Adrenal gland (tissue), 12 donors: Measurements from ENCODE around the gene FAH. TPM values are rescaled to one million over a fixed set of nuclear protein-coding genes. Genes with fewer than 3 reads are reported as not detected.
"Not testable (repeated sequence)": the region's sequence is repeated elsewhere in the genome, so short reads cannot be mapped to it uniquely, and the experiment has no call there.

Experiments used
- DNase-seq, 7 donors: peaks; one replicate each; pipeline ENCODE4 v3.0.0-alpha.2; 2019 to 2020
- H3K27ac ChIP-seq, 5 donors: fragments of 200-600 bp; sonication (generic) in 4 of 5; 1 replicate in 3 of 5; 2 replicates in 2 of 5; pipeline versions ENCODE4 v1.5.1 to v1.8.0; 2016 to 2020; ENCODE audit warnings: mild to moderate bottlenecking in 1 of 5
- H3K27me3 ChIP-seq: fragments of 200-600 bp; 2 replicates; pipeline ENCODE4 v1.8.0; 2021
- H3K36me3 ChIP-seq, 2 donors: fragments of 200-600 bp; replicated peaks in 1 of 2; 1 replicate in 1 of 2; 2 replicates in 1 of 2; pipeline versions ENCODE4 v1.5.1 to v1.8.0; 2018 to 2022
- H3K4me1 ChIP-seq, 2 donors: fragments of 200-600 bp; replicated peaks in 1 of 2; 1 replicate in 1 of 2; 2 replicates in 1 of 2; pipeline versions ENCODE4 v1.5.1 to v1.8.0; 2018 to 2021
- H3K4me3 ChIP-seq, 4 donors: fragments of 200-600 bp; sonication (generic) in 3 of 4; one replicate each; pipeline ENCODE4 v1.5.1; 2016 to 2018
- H3K9me3 ChIP-seq, 3 donors: fragments of 200-600 bp; sonication (generic) in 1 of 3; replicated peaks in 1 of 3; 1 replicate in 2 of 3; 2 replicates in 1 of 3; pipeline versions ENCODE4 v1.5.1 to v1.8.0; 2016 to 2021
- POLR2A ChIP-seq, 2 donors: fragments of 450-650 bp; IDR thresholded peaks; one replicate each; pipeline ENCODE4 v1.6.1; 2017; ENCODE audit warnings: antibody characterized with exemption in 2 of 2, mild to moderate bottlenecking in 2 of 2, moderate library complexity in 1 of 2
- WGBS, 4 donors: extraction: QIAGEN DNeasy Blood & Tissue Kit in 2 of 4; methylation state at CpG; one replicate each; pipeline versions ENCODE4 v1.1.5 to v1.1.7; 2013 to 2017; 5-methylcytosine and 5-hydroxymethylcytosine counted together
- intact Hi-C, 2 donors: fragments of 100-400 bp; cut with DNase I; formaldehyde crosslinking; loops; one replicate each; pipeline versions ENCODE4 v1.14.1 to v1.15.0; 2022 to 2023
- polyA plus RNA-seq, 3 donors: library from polyadenylated mRNA; stranded (reverse); fragments of 200-250 nt in 2 of 3; fragments of 350-450 nt in 1 of 3; fragmentation: Illumina TruSeq in 1 of 3; extraction: RNeasy Lipid Tissue Mini Kit (QIAGEN cat#74804) in 1 of 3; gene quantifications; one replicate each; pipeline ENCODE4 v1.2.3, GENCODE V29; 2013 to 2014
- total RNA-seq, 9 donors: library from RNA; depleted of rRNA in 4 of 9; stranded (reverse); fragments of >200 nt in 4 of 9; fragments of 120-200 nt in 1 of 9; fragmentation: NEBNext Ultra II Directional in 1 of 9; extraction: Animal tissue kit (Norgen Biotek cat#: 25700) in 1 of 9; gene quantifications; one replicate each; pipeline versions ENCODE4 v1.1.0 to v1.2.4, GENCODE V29; 2013 to 2023
- TF ChIP-seq, protein P1 (sequence below), 6 experiments: fragments of 450-650 bp in 4 of 6; fragments of 200-600 bp in 2 of 6; sonication (generic) in 1 of 6; IDR thresholded peaks; 1 replicate in 5 of 6; 2 replicates in 1 of 6; pipeline versions ENCODE4 v1.5.1 to v1.8.0; 2016 to 2021; ENCODE audit warnings: antibody characterized with exemption in 6 of 6, mild to moderate bottlenecking in 2 of 6, moderate library complexity in 1 of 6
- donor health status: healthy with polysubstance abuse.
- donor health status: Bipolar disorder and iron deficiency.
- donor health status: DM: yes; HTN: yes; CAD: no.
- donor health status: DM: no; HTN: no; CAD: no.
- donor health status: DM: no; HTN: no; CAD: no.
- donor health status: DM: yes; HTN: yes; CAD: no.

FAH gene
- total and polyA plus RNA-seq, 12 donors, result 56.9 to 157 (median 106) TPM

GRCh38 chr15:80155378-80156175 lies 2.8 kb downstream of the FAH start:
- 36 to 44% (median 40%) methylated on average over 14 to 16 of the region's 16 CpGs for WGBS, 4 donors
- Histone ChIP-seq H3K4me1 (peaks cover 45 to 48% of the 10 kb centered on the region in 2 donors), H3K4me3 (peak overlapping the region in 1 of 4 donors; percentile 6), H3K27ac (peak overlapping the region; percentile 18 to 72 (median 55))
- intact Hi-C loops, H3K9me3 ChIP-seq, H3K27me3 ChIP-seq, H3K36me3 ChIP-seq: not testable (repeated sequence)
- TF ChIP-seq POLR2A (IDR thresholded peaks at IDR 0.05), result peak in 1 of 2 donors; percentile 72
- DNase-seq, result peak; percentile 71 to 93 (median 80)

DNA sequence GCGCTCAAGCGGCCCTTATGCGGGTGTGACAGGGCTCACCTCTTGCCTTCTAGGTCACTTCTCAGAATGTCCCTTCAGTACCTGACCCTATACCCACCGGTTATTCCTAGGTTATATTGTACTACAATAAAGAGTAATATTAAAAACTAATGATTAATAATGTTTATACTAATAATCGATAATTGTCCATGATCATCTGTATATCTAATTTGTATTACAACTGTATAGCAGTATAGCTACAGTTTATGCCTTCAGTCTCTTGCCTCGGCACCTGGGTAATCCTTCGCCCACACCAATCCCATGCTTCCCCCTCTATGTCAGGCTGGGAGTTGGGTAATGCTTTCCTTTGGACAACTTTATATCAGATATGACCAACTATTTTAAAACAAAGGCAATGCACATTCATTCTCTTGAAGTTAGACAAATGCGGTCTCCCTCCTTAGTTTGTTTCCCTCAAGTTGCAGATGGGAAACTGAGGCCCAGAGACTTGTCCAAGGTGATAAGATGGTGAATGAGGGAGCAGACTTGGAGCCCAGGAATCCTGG lies 3.4 kb downstream of the FAH start:
- peaks cover 52 to 55% of the 10 kb centered on the region in 2 donors for H3K4me1 ChIP-seq
- intact Hi-C loops, result no loop called here
- DNase-seq, result no peak
- no peaks in the 10 kb centered on the region for H3K9me3 ChIP-seq
- no peaks in the 10 kb centered on the region for H3K27me3 ChIP-seq
- peak overlapping the region in 4 of 5 donors; percentile 21 to 72 (median 57) for H3K27ac ChIP-seq
- 79 to 90% (median 85%) methylated on average over 8 of the region's 8 CpGs for WGBS, 4 donors
- no peak overlapping the region for H3K4me3 ChIP-seq
- TF ChIP-seq POLR2A (IDR thresholded peaks at IDR 0.05), result no peak
- TF ChIP-seq, protein P1, sequence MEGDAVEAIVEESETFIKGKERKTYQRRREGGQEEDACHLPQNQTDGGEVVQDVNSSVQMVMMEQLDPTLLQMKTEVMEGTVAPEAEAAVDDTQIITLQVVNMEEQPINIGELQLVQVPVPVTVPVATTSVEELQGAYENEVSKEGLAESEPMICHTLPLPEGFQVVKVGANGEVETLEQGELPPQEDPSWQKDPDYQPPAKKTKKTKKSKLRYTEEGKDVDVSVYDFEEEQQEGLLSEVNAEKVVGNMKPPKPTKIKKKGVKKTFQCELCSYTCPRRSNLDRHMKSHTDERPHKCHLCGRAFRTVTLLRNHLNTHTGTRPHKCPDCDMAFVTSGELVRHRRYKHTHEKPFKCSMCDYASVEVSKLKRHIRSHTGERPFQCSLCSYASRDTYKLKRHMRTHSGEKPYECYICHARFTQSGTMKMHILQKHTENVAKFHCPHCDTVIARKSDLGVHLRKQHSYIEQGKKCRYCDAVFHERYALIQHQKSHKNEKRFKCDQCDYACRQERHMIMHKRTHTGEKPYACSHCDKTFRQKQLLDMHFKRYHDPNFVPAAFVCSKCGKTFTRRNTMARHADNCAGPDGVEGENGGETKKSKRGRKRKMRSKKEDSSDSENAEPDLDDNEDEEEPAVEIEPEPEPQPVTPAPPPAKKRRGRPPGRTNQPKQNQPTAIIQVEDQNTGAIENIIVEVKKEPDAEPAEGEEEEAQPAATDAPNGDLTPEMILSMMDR (IDR thresholded peaks at IDR 0.05), result no peak
- H3K36me3 ChIP-seq, result peaks cover 0 to 9% of the 10 kb centered on the region in 2 donors

DNA sequence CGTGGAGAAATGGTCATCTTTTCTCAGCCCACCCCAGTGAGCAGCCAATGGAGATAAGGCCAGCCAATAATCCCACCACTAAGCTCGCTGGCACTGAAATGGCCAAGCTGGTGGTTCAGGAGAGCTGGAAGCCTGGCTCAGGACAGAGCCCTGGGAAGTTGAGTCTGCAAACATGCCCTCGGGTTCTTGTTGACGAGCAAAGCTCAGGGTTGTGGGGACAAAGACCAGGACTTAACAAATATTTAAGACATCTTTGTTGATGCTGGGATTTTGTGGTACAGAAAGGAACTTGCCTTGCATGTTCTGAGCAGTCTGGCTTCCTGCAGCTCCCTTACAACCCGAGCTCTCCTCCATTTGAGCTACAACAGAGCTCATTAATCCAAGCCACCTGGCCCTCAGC lies 4.4 kb downstream of the FAH start:
- Histone ChIP-seq H3K4me1 (peaks cover 62 to 65% of the 10 kb centered on the region in 2 donors), H3K36me3 (peaks cover 0 to 9% of the 10 kb centered on the region in 2 donors), H3K4me3 (no peak overlapping the region), H3K9me3 (no peaks in the 10 kb centered on the region), H3K27ac (peak overlapping the region in 2 of 5 donors; percentile 24 to 55), H3K27me3 (no peaks in the 10 kb centered on the region)
- intact Hi-C loops, result no loop called here
- no peak for DNase-seq
- 85 to 96% (median 94%) methylated on average over 3 to 5 of the region's 5 CpGs for WGBS, 4 donors
- no peak for TF ChIP-seq POLR2A (IDR thresholded peaks at IDR 0.05)
- TF ChIP-seq, protein P1 (IDR thresholded peaks at IDR 0.05), result no peak

DNA sequence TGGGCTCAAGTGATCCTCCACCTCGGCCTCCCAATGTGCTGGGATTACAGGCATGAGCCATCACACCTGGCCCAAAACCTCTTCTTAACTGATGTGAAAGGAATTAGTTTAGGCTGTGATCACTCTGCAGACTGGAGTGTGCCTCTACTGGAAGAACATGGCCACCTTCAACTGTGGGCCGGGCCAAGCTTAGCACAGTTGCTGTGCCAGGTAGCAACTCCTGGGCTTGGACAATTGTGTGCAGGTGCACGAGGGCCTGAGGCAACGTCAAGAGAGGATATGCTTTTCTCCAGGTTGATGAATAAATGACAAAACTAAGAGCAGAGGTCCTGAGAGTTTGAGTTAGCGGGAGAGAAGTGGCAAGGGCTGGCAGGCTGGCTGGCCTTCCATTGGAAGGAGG lies 6.5 kb downstream of the FAH start:
- Histone ChIP-seq H3K27ac (peak overlapping the region in 4 of 5 donors; percentile 63 to 97 (median 88)), H3K4me3 (no peak overlapping the region), H3K4me1 (peaks cover 60 to 68% of the 10 kb centered on the region in 2 donors), H3K9me3 (no peaks in the 10 kb centered on the region), H3K27me3 (no peaks in the 10 kb centered on the region), H3K36me3 (peaks cover 0 to 9% of the 10 kb centered on the region in 2 donors)
- TF ChIP-seq, protein P1 (IDR thresholded peaks at IDR 0.05), result no peak
- no peak for TF ChIP-seq POLR2A (IDR thresholded peaks at IDR 0.05)
- intact Hi-C loops, result no loop called here
- peak in 1 of 7 donors; percentile 40 for DNase-seq
- 93 to 98% (median 95%) methylated on average over 4 to 5 of the region's 5 CpGs for WGBS, 4 donors
